HG03558 (cell line): ENCODE data around the gene ZNF248.
"Not testable (repeated sequence)": the region's sequence is repeated elsewhere in the genome, so short reads cannot be mapped to it uniquely, and the experiment has no call there.

Source experiments
- ATAC-seq: cut with Tn5 transposase; IDR thresholded peaks from one replicate; pipeline ENCODE4 v1.9.1; 2021; ENCODE audit warnings: moderate number of reproducible peaks; ENCODE audit not compliant: unreplicated experiment; ENCODE audit errors: extremely low read depth

ZNF248 gene

GRCh38 chr10:37857287-37858211 is at the start of gene ZNF248:
TSS of gene ZNF248 (minus strand) at chr10:37857610. CDS start at chr10:37856310, 1,300 bp downstream.
- peak; percentile 87 for ATAC-seq

- ATAC-seq = no peak
These were observed 49.0 kb upstream of the ZNF248 start for GRCh38 chr10:37906382-37906781.

GRCh38 chr10:37896436-37896835 is 39.0 kb upstream of the ZNF248 start:
- ATAC-seq = no peak

- ATAC-seq = no peak
These were observed 38.3 kb upstream of the ZNF248 start for GRCh38 chr10:37895674-37896073.

GRCh38 chr10:37885850-37886249 is 28.4 kb upstream of the ZNF248 start:
- no peak for ATAC-seq

- no peak for ATAC-seq
These were observed 15.5 kb upstream of the ZNF248 start for GRCh38 chr10:37872955-37873354.

GRCh38 chr10:37872283-37872682 is 14.9 kb upstream of the ZNF248 start:
- no peak for ATAC-seq

- ATAC-seq = no peak
These were observed 14.3 kb upstream of the ZNF248 start for GRCh38 chr10:37871568-37872251.

GRCh38 chr10:37871143-37871542 is 13.7 kb upstream of the ZNF248 start:
- ATAC-seq = no peak

GRCh38 chr10:37868796-37869195 is 11.4 kb upstream of the ZNF248 start:
- ATAC-seq = no peak

- no peak for ATAC-seq
These were observed 8.8 kb upstream of the ZNF248 start for GRCh38 chr10:37865957-37866803.

GRCh38 chr10:37865264-37865663 is 7.9 kb upstream of the ZNF248 start:
- ATAC-seq = no peak

GRCh38 chr10:37860494-37861190 is 3.2 kb upstream of the ZNF248 start:
- ATAC-seq = no peak

GRCh38 chr10:37859270-37859669 is 1.9 kb upstream of the ZNF248 start:
- not testable (repeated sequence) for ATAC-seq

GRCh38 chr10:37856881-37857286 is 526 bp downstream of the ZNF248 start:
- no peak for ATAC-seq

- ATAC-seq = no peak
These were observed 1.8 kb downstream of the ZNF248 start for GRCh38 chr10:37855636-37856035.

GRCh38 chr10:37854626-37855025 is 2.8 kb downstream of the ZNF248 start:
- no peak for ATAC-seq

- ATAC-seq = no peak
These were observed 12.8 kb downstream of the ZNF248 start for GRCh38 chr10:37844644-37845043.

GRCh38 chr10:37839243-37839642 is 18.2 kb downstream of the ZNF248 start:
- no peak for ATAC-seq
